ENCODE data around the gene SPSB3.
A peak's percentile ranks its signal among the peaks of the same experiment; 100 is the strongest.

SPSB3 gene

DNA sequence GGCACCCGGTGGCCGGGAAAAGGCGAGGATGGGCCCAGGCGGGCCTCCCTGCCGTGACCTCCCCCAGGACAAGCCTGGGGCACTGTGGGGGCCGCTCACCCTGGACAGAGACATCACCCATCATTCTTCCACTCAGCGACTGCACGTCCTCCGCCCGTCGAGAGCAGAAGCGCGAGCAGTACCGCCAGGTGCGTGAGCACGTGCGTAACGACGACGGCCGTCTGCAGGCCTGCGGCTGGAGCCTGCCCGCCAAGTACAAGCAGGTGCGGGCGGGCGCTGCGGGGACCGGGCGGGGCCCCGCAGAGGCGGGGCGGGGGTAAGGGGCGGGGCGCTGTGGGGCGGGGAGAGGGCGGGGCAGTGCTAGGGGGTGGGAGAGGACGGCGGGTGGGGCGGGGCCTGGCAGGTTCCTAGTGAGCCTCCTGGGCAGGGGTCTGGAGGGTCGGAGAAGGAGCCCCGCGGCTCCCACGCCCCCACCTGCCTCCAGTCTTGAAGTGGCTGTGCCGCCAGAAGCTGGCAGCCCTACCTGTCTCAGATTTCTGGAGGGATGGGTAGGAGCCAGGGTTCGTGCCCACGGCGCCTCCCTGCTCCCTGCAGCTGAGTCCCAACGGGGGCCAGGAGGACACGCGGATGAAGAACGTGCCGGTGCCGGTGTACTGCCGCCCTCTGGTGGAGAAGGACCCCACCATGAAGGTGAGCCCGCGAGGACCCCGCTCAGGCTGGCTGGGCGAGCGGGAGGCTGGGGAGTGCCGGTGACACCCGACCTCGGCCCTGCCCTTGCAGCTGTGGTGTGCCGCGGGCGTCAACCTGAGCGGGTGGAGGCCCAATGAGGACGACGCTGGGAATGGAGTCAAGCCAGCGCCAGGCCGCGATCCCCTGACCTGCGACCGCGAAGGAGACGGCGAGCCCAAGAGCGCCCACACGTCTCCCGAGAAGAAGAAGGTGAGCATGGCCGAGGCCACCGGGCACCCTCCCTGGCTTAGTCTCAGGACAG, 18.6 kb downstream of the SPSB3 start:
- DNase-seq (ENCODE audit: low spot score): no peak

GRCh38 chr16:1762879-1763520, 19.4 kb downstream of the SPSB3 start:
- DNase-seq (ENCODE audit: low spot score): no peak

GRCh38 chr16:1762196-1762878, 20.0 kb downstream of the SPSB3 start:
- no peak for DNase-seq (ENCODE audit: low spot score)

GRCh38 chr16:1761751-1762150, 20.6 kb downstream of the SPSB3 start:
- no peak for DNase-seq (ENCODE audit: low spot score)

- DNase-seq (ENCODE audit: low spot score): no peak
Observed at GRCh38 chr16:1760911-1761310, 21.5 kb downstream of the SPSB3 start.

- no peak for DNase-seq (ENCODE audit: low spot score)
Observed at GRCh38 chr16:1759511-1759910, 22.9 kb downstream of the SPSB3 start.

GRCh38 chr16:1758923-1759322, 23.4 kb downstream of the SPSB3 start:
- DNase-seq (ENCODE audit: low spot score): no peak

DNA sequence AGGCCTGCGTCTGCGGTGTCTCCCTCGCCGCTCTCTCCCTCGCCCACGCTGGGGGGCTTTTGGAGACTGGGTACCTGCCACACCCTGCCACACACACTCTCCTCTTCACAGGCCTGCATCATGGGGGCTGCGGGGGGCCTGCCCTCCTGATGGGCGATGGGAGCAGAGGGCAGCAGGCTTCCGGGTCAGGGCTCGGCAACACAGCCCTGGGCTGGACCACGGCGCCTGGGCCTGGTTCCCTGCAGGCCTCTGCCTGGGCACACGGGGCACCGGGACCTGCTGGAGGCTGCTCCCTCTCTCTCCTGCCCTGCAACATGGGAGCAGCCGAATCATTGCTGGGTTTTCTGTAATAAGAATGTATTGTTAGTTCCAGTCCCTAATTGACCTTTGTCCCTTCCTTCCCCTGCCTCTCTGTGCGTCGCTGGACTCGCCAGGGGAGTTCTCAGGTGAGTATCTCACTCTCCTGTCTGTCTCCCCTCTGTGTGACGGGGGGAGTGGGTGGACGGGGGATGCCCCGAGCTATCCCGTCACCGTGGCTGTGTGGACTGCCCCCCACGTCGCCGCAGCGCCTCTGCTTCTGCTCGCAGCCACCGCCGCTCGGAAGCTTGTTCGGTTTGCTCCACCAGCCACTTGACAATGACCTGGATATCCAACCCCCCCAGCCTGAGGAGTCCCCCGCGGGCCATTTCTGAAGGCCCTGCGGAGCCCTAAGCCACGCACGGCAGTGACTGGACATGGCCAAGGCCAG, 24.5 kb downstream of the SPSB3 start:
- DNase-seq (ENCODE audit: low spot score): no peak

DNA sequence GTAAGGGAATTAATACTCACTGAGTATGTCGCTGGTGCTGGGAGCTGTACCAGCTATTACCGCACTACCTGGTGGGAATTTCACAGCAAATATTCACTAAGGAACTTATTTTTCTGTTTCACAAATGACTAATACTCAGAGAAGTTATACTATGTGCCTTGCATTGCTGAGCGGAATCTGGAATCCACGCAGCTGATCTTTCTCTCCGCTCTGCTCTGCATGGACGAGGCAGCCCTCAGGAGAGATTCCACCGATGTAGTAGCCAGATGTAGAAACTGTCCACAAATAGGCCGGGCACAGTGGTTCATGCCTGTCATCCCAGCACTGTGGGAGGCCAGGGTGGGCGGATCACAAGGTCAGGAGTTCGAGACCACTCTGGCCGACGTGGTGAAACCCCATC, 28.2 kb downstream of the SPSB3 start:
- no peak for DNase-seq (ENCODE audit: low spot score)

GRCh38 chr16:1752853-1753252, 29.5 kb downstream of the SPSB3 start:
- no peak for DNase-seq (ENCODE audit: low spot score)

DNA sequence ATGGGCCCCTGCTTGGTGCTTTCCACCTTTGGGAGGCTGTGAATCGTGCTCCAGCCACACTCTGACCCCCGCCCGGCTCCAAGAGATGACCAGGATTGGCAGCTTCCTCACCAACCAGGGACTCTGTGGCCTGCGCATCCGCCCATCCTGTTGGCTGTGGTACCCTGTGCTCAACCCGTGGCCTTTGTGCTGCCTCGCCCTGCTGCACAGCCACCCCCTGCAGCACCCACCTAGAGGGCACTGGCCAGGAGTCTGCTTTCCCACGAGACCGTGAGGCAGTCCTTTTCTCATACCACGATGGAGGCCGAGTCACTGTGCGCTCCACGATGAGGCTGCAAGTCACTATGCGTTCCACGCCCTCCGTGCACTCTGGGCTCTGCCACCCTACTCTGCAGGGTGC, 30.4 kb downstream of the SPSB3 start:
- DNase-seq (ENCODE audit: low spot score): no peak

DNA sequence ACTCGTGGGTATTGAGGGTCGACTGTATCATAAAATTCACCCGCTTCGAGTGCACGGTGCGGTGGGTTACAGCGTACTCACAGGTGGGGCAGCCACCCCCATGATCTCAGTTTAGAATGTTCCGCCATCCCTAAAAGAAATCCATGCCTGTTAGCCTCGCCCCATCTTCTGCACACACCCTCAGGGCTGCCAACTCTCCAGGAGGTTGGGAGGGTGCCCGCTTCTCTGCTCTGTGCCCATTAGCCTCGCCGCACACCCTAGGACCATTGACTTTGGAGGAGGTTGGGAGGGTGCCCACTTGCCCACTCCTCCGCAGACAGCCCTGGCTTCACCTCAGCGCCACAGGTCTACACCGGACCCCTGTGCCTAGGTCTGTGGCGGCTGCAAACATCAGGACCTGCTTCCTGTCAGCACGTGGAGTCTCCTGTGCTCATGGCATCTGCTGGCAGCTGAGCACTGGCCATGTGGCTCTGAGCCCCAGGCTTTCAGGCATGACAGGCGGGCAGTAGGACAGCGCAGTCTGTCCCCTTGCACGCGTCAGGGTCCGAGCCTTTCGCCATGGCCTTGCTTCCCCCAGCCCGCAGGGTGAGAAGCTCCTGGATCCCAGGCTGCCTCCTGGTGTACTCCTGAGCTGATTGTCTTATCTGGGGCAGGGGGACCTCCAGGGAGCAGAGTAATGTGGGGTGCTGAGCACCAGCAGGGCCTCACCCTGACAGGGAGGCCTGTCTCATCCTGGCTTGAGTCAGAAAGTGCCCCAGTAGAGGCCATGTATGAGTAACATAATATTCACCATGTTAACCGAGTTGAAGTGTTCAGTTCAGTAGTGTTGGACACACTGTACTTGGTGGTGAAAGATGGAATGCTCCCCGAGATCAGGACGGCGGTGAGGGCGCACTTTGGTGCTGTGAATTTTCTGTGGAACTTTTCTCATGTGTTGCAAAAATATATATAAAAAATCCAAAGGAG, 32.9 kb downstream of the SPSB3 start:
- DNase-seq (ENCODE audit: low spot score): no peak

GRCh38 chr16:1747934-1748333, 34.4 kb downstream of the SPSB3 start:
- DNase-seq (ENCODE audit: low spot score): no peak

GRCh38 chr16:1746693-1747195, 35.6 kb downstream of the SPSB3 start:
- DNase-seq (ENCODE audit: low spot score): no peak

DNA sequence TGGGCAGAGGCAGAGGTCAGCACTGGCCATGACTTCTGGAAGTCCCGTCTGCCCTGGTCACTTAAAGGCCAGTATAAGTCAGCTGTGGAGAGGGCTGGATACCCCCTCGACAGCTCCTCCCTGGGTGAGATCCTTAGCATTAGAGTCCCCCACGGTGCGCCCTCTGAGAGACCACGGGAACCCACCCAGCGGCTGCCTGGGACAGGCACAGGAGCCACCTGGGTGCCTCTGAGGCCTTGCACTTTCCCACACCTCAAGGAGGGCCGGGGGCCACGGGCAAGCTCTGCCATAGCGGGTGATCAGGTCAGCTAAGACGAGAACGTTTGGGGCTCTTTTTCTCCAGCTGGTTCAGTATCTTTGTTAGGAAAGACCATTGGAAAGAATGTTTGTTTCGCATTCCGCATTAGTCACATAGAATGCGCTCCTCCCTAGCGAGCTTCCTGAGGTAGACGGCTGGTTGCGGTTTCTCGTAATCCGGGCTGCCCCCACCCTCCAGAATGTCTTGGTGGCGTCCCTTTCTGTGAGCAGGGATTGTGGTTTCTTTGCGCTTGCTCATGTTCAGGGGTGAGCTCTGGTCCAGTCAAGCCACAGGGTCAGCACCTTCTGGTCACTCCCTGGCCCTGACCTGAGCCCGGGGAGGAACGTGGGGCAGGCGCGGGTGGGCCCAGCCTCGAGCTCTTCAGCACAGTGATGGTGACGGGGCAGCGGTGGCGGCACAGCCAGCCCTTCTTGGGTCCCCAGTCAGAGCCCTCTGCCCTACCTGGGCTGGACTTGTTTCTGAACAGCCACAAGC, 36.3 kb downstream of the SPSB3 start:
- no peak for DNase-seq (ENCODE audit: low spot score)

- DNase-seq (ENCODE audit: low spot score): peak; percentile 88
Observed at GRCh38 chr16:1745181-1745899, 37.0 kb downstream of the SPSB3 start.

DNA sequence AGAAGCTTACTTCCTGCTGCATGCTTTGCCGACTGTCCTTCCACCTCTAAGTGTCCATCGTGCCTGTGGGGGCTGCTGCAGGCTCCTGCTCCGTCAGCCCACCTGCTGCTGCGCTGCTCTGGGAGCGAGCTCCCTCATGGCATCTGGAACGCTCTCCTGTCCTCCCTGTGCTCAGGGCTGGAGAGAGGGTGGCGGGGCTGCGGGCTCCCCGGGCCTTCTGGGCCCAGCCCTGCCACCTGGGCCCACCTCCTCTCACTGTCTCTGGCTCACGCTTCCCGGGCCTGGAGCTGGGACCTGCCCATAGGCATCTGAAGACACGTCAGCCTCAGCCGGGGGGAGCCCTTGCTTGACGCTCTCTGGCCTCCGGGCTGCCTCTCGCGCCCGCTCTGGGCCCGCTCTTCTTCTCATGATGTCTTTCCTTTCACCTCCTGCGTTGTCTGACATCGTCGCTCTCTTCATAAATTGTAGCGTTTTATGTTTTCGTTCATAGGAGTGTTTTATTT, 38.0 kb downstream of the SPSB3 start:
- no peak for DNase-seq (ENCODE audit: low spot score)

GRCh38 chr16:1743376-1744337, 38.7 kb downstream of the SPSB3 start:
- no peak for DNase-seq (ENCODE audit: low spot score)

All from AG08395 (cell line).